Body of pancreas (tissue), 4 donors: ENCODE measurements around the gene GOLGA8B.
"Not testable (repeated sequence)": the region's sequence is repeated elsewhere in the genome, so short reads cannot be mapped to it uniquely, and the experiment has no call there.

Source experiments
- POLR2A ChIP-seq, 3 donors: fragments of 450-650 bp; IDR thresholded peaks; one replicate each; pipeline ENCODE4 v1.6.1; 2016; ENCODE audit warnings: antibody characterized with exemption in 3 of 3, mild to moderate bottlenecking in 2 of 3
- TF ChIP-seq, protein P1 (sequence below), 7 experiments: fragments of 450-650 bp in 4 of 7; fragments of 200-600 bp in 3 of 7; sonication (generic) in 3 of 7; IDR thresholded peaks; one replicate each; pipeline ENCODE4 v1.5.1; 2016 to 2019; ENCODE audit warnings: antibody characterized with exemption in 7 of 7

DNA sequence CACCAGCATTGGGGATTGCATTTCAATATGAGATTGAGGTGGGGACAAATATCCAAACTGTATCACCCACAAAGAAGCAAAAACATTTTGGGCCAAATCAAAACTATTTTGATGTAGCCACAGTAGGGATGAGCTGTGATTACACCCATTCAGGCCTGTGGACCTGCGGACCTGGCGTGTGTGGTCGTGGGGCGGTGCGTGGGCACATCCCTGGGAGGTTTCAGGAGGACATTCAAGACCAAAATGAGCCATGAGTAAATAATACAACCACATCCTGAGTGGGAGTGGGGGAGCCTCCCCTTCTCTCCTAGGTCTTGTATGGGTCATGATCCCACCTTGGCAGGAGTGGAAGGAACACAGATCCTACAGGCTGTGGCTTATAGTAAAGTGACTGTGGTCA, 23.7 kb downstream of the GOLGA8B start:
- TF ChIP-seq, protein P1, sequence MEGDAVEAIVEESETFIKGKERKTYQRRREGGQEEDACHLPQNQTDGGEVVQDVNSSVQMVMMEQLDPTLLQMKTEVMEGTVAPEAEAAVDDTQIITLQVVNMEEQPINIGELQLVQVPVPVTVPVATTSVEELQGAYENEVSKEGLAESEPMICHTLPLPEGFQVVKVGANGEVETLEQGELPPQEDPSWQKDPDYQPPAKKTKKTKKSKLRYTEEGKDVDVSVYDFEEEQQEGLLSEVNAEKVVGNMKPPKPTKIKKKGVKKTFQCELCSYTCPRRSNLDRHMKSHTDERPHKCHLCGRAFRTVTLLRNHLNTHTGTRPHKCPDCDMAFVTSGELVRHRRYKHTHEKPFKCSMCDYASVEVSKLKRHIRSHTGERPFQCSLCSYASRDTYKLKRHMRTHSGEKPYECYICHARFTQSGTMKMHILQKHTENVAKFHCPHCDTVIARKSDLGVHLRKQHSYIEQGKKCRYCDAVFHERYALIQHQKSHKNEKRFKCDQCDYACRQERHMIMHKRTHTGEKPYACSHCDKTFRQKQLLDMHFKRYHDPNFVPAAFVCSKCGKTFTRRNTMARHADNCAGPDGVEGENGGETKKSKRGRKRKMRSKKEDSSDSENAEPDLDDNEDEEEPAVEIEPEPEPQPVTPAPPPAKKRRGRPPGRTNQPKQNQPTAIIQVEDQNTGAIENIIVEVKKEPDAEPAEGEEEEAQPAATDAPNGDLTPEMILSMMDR (IDR thresholded peaks at IDR 0.05), result not testable (repeated sequence)
- TF ChIP-seq POLR2A (IDR thresholded peaks at IDR 0.05), result not testable (repeated sequence)
